ENCODE data around the gene RGL2.
"Not testable (repeated sequence)": the region's sequence is repeated elsewhere in the genome, so short reads cannot be mapped to it uniquely, and the experiment has no call there.

The RGL2 gene

DNA sequence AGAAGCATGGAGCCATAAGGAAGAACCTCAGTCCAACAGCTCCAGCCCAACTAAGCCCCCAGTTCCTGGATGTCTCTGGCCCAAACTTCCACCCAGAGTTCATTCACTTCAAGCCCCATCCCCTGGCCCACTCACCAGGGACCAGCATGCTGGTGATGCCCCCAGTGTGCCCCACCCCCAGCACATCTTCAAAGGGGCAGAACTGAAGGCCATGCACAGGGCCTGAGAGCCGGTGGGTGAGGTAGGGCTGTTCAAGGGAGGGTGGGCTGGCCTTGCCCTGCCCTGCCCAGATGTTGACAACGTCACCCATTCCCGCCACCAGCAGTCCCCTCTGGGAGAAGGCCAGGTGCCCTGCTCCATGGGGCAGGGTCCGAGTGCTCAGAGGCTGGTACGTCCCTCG is 18.2 kb downstream of the RGL2 start:
- Histone ChIP-seq H3K4me1 (ENCODE audit: control insufficient read depth, insufficient read depth, low read length, poor library complexity, severe bottlenecking) (peaks cover 32% of the 10 kb centered on the region), H3K27ac (ENCODE audit: insufficient read depth, low read length, poor library complexity, severe bottlenecking) (no peak overlapping the region), H3K36me3 (ENCODE audit: control insufficient read depth, insufficient read depth, low read length) (peaks cover 43% of the 10 kb centered on the region), H3K27me3 (replicated peaks; ENCODE audit: control insufficient read depth, insufficient read depth, low read length, poor library complexity, severe bottlenecking) (no peaks in the 10 kb centered on the region), H3K9me3 (ENCODE audit: control insufficient read depth, low read length) (no peaks in the 10 kb centered on the region), H3K4me3 (ENCODE audit: insufficient read depth, low read depth, low read length, poor library complexity, severe bottlenecking) (no peak overlapping the region)
- no peak for DNase-seq

- H3K36me3 ChIP-seq (ENCODE audit: control insufficient read depth, insufficient read depth, low read length), result peaks cover 48% of the 10 kb centered on the region
- no peaks in the 10 kb centered on the region for H3K9me3 ChIP-seq (ENCODE audit: control insufficient read depth, low read length)
- no peak overlapping the region for H3K27ac ChIP-seq (ENCODE audit: insufficient read depth, low read length, poor library complexity, severe bottlenecking)
- H3K4me1 ChIP-seq (ENCODE audit: control insufficient read depth, insufficient read depth, low read length, poor library complexity, severe bottlenecking), result peaks cover 32% of the 10 kb centered on the region
- H3K27me3 ChIP-seq (replicated peaks; ENCODE audit: control insufficient read depth, insufficient read depth, low read length, poor library complexity, severe bottlenecking), result no peaks in the 10 kb centered on the region
- no peak overlapping the region for H3K4me3 ChIP-seq (ENCODE audit: insufficient read depth, low read depth, low read length, poor library complexity, severe bottlenecking)
- DNase-seq, result no peak
Measured at GRCh38 chr6:33279971-33280511, 18.7 kb downstream of the RGL2 start.

DNA sequence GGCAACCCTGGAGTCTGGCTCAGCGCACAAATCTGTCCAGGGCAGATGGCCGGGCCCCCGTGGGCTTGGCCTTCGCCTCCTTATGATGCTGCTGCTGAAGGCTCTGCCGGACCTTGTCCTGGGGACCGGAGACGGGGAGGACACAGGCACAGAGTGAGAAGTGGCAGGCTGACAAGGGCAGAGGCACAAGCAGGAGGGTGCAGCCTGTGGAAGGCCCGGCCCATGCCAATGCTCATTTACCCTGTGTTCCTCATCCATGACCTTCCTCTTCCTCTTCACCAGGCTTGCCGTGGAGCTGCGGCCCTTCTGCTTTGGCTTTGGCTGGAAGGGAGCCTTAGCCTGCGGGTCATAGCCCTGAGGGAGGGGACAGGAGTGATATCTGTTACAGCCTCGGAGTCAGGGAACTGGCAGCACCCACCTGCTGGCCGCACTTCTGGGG is 19.5 kb downstream of the RGL2 start:
- Histone ChIP-seq H3K36me3 (ENCODE audit: control insufficient read depth, insufficient read depth, low read length) (peaks cover 46% of the 10 kb centered on the region), H3K27ac (ENCODE audit: insufficient read depth, low read length, poor library complexity, severe bottlenecking) (peak overlapping the region; percentile 13), H3K4me1 (ENCODE audit: control insufficient read depth, insufficient read depth, low read length, poor library complexity, severe bottlenecking) (peaks cover 38% of the 10 kb centered on the region), H3K4me3 (ENCODE audit: insufficient read depth, low read depth, low read length, poor library complexity, severe bottlenecking) (no peak overlapping the region), H3K27me3 (replicated peaks; ENCODE audit: control insufficient read depth, insufficient read depth, low read length, poor library complexity, severe bottlenecking) (no peaks in the 10 kb centered on the region), H3K9me3 (ENCODE audit: control insufficient read depth, low read length) (no peaks in the 10 kb centered on the region)
- no peak for DNase-seq

DNA sequence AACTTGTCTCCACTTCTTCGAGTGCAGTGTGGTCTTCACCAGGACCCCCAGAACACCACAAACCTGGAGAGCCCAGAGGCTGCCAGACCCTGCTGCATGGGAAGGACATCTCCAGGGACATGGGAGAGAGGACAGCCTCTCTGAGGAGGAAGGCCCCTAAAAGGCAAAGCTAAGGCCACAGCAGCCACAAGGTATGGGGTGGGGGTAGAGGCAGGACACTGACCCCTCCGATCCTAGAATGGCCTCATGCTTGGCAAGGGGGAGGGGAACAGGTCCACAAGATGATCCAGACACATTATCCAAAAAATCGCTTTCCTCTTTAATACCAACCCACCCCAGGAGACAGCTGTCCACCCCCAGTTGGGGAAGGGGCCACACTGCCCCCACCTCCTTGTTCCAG is 19.9 kb downstream of the RGL2 start:
- peak overlapping the region; percentile 13 for H3K27ac ChIP-seq (ENCODE audit: insufficient read depth, low read length, poor library complexity, severe bottlenecking)
- H3K4me1 ChIP-seq (ENCODE audit: control insufficient read depth, insufficient read depth, low read length, poor library complexity, severe bottlenecking), result peaks cover 43% of the 10 kb centered on the region

DNA sequence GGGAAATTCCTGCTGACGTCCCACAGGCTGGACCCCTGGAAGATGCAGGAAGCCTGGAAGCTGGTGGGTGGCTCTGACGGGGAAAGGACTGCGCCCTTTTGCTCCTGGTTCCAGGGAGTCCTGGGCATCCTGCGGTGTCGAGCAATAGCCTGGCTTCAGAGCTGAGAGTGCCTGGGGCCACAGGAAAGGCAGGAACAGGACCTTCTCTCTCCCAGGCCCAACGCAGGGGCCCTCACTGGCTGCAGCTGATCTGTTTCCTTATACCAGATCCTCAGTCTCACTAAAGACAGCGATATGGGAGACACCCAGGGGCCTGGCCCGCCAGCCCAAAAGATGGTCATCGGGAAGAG is 20.4 kb downstream of the RGL2 start:
- Histone ChIP-seq H3K4me3 (ENCODE audit: insufficient read depth, low read depth, low read length, poor library complexity, severe bottlenecking) (no peak overlapping the region), H3K4me1 (ENCODE audit: control insufficient read depth, insufficient read depth, low read length, poor library complexity, severe bottlenecking) (peaks cover 47% of the 10 kb centered on the region), H3K27ac (ENCODE audit: insufficient read depth, low read length, poor library complexity, severe bottlenecking) (peak overlapping the region; percentile 85), H3K9me3 (ENCODE audit: control insufficient read depth, low read length) (no peaks in the 10 kb centered on the region), H3K27me3 (replicated peaks; ENCODE audit: control insufficient read depth, insufficient read depth, low read length, poor library complexity, severe bottlenecking) (no peaks in the 10 kb centered on the region), H3K36me3 (ENCODE audit: control insufficient read depth, insufficient read depth, low read length) (peaks cover 38% of the 10 kb centered on the region)
- DNase-seq, result no peak

More for the DNA sequence above, 19.9 kb downstream of the RGL2 start:
- no peaks in the 10 kb centered on the region for H3K9me3 ChIP-seq (ENCODE audit: control insufficient read depth, low read length)
- peaks cover 42% of the 10 kb centered on the region for H3K36me3 ChIP-seq (ENCODE audit: control insufficient read depth, insufficient read depth, low read length)
- no peak for DNase-seq
- no peaks in the 10 kb centered on the region for H3K27me3 ChIP-seq (replicated peaks; ENCODE audit: control insufficient read depth, insufficient read depth, low read length, poor library complexity, severe bottlenecking)
- no peak overlapping the region for H3K4me3 ChIP-seq (ENCODE audit: insufficient read depth, low read depth, low read length, poor library complexity, severe bottlenecking)

DNA sequence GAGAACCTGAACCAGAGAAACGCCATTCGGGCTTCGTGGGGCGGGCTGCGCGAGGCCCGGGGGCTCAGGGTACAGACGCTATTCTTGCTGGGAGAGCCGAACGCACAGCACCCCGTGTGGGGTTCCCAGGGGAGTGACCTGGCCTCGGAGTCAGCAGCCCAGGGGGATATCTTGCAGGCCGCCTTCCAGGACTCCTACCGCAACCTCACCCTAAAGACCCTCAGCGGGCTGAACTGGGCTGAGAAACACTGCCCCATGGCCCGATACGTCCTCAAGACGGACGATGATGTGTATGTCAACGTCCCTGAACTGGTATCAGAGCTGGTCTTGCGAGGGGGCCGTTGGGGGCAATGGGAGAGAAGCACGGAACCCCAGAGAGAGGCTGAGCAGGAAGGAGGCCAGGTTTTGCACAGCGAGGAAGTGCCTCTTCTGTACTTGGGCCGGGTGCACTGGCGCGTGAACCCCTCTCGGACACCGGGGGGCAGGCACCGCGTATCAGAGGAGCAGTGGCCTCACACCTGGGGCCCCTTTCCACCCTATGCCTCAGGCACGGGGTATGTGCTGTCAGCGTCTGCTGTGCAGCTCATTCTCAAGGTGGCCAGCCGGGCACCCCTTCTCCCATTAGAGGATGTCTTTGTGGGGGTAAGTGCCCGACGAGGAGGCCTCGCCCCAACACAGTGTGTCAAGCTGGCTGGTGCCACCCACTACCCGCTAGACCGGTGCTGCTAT is 20.9 kb downstream of the RGL2 start:
- Histone ChIP-seq H3K4me1 (ENCODE audit: control insufficient read depth, insufficient read depth, low read length, poor library complexity, severe bottlenecking) (peaks cover 52% of the 10 kb centered on the region), H3K27ac (ENCODE audit: insufficient read depth, low read length, poor library complexity, severe bottlenecking) (peak overlapping the region; percentile 85), H3K36me3 (ENCODE audit: control insufficient read depth, insufficient read depth, low read length) (peaks cover 38% of the 10 kb centered on the region)

GRCh38 chr6:33276864-33277662 is 21.7 kb downstream of the RGL2 start, which contains the start of gene B3GALT4:
B3GALT4 (plus strand) TSS chr6:33277123; CDS start chr6:33277420, 297 bp downstream.
- Histone ChIP-seq H3K27me3 (replicated peaks; ENCODE audit: control insufficient read depth, insufficient read depth, low read length, poor library complexity, severe bottlenecking) (no peaks in the 10 kb centered on the region), H3K36me3 (ENCODE audit: control insufficient read depth, insufficient read depth, low read length) (peaks cover 38% of the 10 kb centered on the region), H3K27ac (ENCODE audit: insufficient read depth, low read length, poor library complexity, severe bottlenecking) (peak within 1 kb of the TSS; percentile 85), H3K4me3 (ENCODE audit: insufficient read depth, low read depth, low read length, poor library complexity, severe bottlenecking) (peak within 1 kb of the TSS; percentile 81), H3K4me1 (ENCODE audit: control insufficient read depth, insufficient read depth, low read length, poor library complexity, severe bottlenecking) (peaks cover 57% of the 10 kb centered on the region), H3K9me3 (ENCODE audit: control insufficient read depth, low read length) (no peaks in the 10 kb centered on the region)
- peak; percentile 58 to 63 (median 61) for DNase-seq

More for the DNA sequence above, 20.9 kb downstream of the RGL2 start:
- Histone ChIP-seq H3K27me3 (replicated peaks; ENCODE audit: control insufficient read depth, insufficient read depth, low read length, poor library complexity, severe bottlenecking) (no peaks in the 10 kb centered on the region), H3K9me3 (ENCODE audit: control insufficient read depth, low read length) (no peaks in the 10 kb centered on the region), H3K4me3 (ENCODE audit: insufficient read depth, low read depth, low read length, poor library complexity, severe bottlenecking) (peak overlapping the region; percentile 81)
- DNase-seq, result peak in 1 of 3 donors; percentile 4

GRCh38 chr6:33276581-33276863 is 22.2 kb downstream of the RGL2 start:
- Histone ChIP-seq H3K36me3 (ENCODE audit: control insufficient read depth, insufficient read depth, low read length) (peaks cover 38% of the 10 kb centered on the region), H3K4me1 (ENCODE audit: control insufficient read depth, insufficient read depth, low read length, poor library complexity, severe bottlenecking) (peaks cover 57% of the 10 kb centered on the region), H3K27me3 (replicated peaks; ENCODE audit: control insufficient read depth, insufficient read depth, low read length, poor library complexity, severe bottlenecking) (no peaks in the 10 kb centered on the region), H3K9me3 (ENCODE audit: control insufficient read depth, low read length) (no peaks in the 10 kb centered on the region), H3K4me3 (ENCODE audit: insufficient read depth, low read depth, low read length, poor library complexity, severe bottlenecking) (peak overlapping the region; percentile 81), H3K27ac (ENCODE audit: insufficient read depth, low read length, poor library complexity, severe bottlenecking) (peak overlapping the region; percentile 85)
- no peak for DNase-seq

GRCh38 chr6:33275795-33276580 is 22.8 kb downstream of the RGL2 start:
- H3K27ac ChIP-seq (ENCODE audit: insufficient read depth, low read length, poor library complexity, severe bottlenecking), result peak overlapping the region; percentile 85
- H3K27me3 ChIP-seq (replicated peaks; ENCODE audit: control insufficient read depth, insufficient read depth, low read length, poor library complexity, severe bottlenecking); H3K9me3 ChIP-seq (ENCODE audit: control insufficient read depth, low read length); DNase-seq; H3K4me3 ChIP-seq (ENCODE audit: insufficient read depth, low read depth, low read length, poor library complexity, severe bottlenecking): not testable (repeated sequence)
- peaks cover 58% of the 10 kb centered on the region for H3K4me1 ChIP-seq (ENCODE audit: control insufficient read depth, insufficient read depth, low read length, poor library complexity, severe bottlenecking)
- H3K36me3 ChIP-seq (ENCODE audit: control insufficient read depth, insufficient read depth, low read length), result peaks cover 38% of the 10 kb centered on the region

Data from effector memory CD4-positive, alpha-beta T cell (primary cell).